Ishikawa (cell line): ENCODE data around the gene CPA5.

Experiments used
- CEBPB ChIP-seq: IDR thresholded peaks from 2 replicates; pipeline ENCODE4 v1.6.1; 2012
- CREB1 ChIP-seq: IDR thresholded peaks from 2 replicates; pipeline ENCODE4 v1.6.1; 2012; ENCODE audit warnings: low read depth
- EGR1 ChIP-seq: IDR thresholded peaks from 2 replicates; pipeline ENCODE4 v1.6.1; 2012
- EP300 ChIP-seq: IDR thresholded peaks from 2 replicates; pipeline ENCODE4 v1.6.1; 2012; ENCODE audit warnings: borderline replicate concordance
- FOXM1 ChIP-seq: IDR thresholded peaks from 2 replicates; pipeline ENCODE4 v1.6.1; 2012; ENCODE audit warnings: low read depth, borderline replicate concordance
- MAX ChIP-seq: IDR thresholded peaks from 2 replicates; pipeline ENCODE4 v1.6.1; 2012
- NFIC ChIP-seq: IDR thresholded peaks from 2 replicates; pipeline ENCODE4 v1.6.1; 2012
- RAD21 ChIP-seq: IDR thresholded peaks from 2 replicates; pipeline ENCODE4 v1.6.1; 2012; ENCODE audit warnings: low read depth
- TAF1 ChIP-seq: IDR thresholded peaks from 2 replicates; pipeline ENCODE4 v1.6.1; 2012; ENCODE audit warnings: low read depth, mild to moderate bottlenecking
- TCF12 ChIP-seq: IDR thresholded peaks from 2 replicates; pipeline ENCODE4 v1.6.1; 2012; ENCODE audit warnings: low read depth
- TEAD4 ChIP-seq: IDR thresholded peaks from 2 replicates; pipeline ENCODE4 v1.6.1; 2012
- USF1 ChIP-seq: IDR thresholded peaks from 2 replicates; pipeline ENCODE4 v1.6.1; 2012
- YY1 ChIP-seq: IDR thresholded peaks from 2 replicates; pipeline ENCODE4 v1.6.1; 2012; ENCODE audit warnings: low read depth
- ZBTB7A ChIP-seq: IDR thresholded peaks from 2 replicates; pipeline ENCODE4 v1.6.1; 2012; ENCODE audit warnings: low read depth
- TF ChIP-seq, protein P1 (sequence below): IDR thresholded peaks from 2 replicates; pipeline ENCODE4 v1.6.1; 2012; ENCODE audit warnings: low read depth, mild to moderate bottlenecking

CPA5 gene

GRCh38 chr7:130344271-130344866 lies at the start of gene CPA5:
CPA5 (plus strand) TSS chr7:130344816; CDS start chr7:130346486, 1,670 bp downstream.
- TF ChIP-seq NFIC (no peak), TEAD4 (no peak), CEBPB (no peak)
- TF ChIP-seq, protein P1, sequence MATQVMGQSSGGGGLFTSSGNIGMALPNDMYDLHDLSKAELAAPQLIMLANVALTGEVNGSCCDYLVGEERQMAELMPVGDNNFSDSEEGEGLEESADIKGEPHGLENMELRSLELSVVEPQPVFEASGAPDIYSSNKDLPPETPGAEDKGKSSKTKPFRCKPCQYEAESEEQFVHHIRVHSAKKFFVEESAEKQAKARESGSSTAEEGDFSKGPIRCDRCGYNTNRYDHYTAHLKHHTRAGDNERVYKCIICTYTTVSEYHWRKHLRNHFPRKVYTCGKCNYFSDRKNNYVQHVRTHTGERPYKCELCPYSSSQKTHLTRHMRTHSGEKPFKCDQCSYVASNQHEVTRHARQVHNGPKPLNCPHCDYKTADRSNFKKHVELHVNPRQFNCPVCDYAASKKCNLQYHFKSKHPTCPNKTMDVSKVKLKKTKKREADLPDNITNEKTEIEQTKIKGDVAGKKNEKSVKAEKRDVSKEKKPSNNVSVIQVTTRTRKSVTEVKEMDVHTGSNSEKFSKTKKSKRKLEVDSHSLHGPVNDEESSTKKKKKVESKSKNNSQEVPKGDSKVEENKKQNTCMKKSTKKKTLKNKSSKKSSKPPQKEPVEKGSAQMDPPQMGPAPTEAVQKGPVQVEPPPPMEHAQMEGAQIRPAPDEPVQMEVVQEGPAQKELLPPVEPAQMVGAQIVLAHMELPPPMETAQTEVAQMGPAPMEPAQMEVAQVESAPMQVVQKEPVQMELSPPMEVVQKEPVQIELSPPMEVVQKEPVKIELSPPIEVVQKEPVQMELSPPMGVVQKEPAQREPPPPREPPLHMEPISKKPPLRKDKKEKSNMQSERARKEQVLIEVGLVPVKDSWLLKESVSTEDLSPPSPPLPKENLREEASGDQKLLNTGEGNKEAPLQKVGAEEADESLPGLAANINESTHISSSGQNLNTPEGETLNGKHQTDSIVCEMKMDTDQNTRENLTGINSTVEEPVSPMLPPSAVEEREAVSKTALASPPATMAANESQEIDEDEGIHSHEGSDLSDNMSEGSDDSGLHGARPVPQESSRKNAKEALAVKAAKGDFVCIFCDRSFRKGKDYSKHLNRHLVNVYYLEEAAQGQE, result no peak

DNA sequence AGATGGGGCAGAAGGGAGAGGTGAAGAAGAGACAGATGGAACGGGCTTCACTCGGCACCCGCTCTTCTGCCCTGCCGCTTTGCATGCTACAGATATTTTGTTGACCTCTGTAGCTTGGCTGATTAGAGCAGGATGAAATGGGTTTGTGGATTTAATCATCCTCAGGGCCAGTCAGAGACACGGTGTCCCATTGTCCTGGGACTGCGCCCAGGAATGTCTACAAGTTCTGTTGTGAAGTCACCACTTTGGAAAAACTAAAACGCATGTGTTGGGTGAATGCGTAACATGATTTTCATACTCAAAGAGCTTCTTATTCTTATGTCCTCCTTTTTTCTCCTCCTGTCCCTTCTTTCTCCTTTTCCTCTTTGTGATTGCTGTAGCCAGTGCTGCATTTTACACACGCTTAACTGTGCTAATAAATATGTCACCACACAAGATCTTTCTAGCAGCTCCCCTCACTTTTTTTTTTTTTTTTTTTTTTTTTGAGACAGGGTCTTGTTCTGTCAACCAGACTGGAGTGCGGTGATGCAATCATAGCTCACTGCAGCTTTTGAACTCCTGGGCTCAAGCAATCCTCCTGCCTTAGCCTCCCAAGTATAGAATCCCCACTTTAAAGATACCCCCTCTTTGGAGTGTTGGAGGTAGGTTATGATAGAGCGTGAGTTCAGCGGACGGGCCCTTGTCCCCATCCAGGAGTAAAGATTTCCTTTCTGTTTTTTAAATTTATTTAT lies 48.2 kb upstream of the CPA5 start:
- TF ChIP-seq MAX (no peak), EP300 (no peak), CEBPB (no peak), FOXM1 (no peak), YY1 (no peak), TEAD4 (no peak), USF1 (no peak), NFIC (no peak), CREB1 (no peak), TAF1 (no peak), EGR1 (no peak), TCF12 (no peak), RAD21 (no peak), ZBTB7A (no peak)
- TF ChIP-seq, protein P1, result no peak

DNA sequence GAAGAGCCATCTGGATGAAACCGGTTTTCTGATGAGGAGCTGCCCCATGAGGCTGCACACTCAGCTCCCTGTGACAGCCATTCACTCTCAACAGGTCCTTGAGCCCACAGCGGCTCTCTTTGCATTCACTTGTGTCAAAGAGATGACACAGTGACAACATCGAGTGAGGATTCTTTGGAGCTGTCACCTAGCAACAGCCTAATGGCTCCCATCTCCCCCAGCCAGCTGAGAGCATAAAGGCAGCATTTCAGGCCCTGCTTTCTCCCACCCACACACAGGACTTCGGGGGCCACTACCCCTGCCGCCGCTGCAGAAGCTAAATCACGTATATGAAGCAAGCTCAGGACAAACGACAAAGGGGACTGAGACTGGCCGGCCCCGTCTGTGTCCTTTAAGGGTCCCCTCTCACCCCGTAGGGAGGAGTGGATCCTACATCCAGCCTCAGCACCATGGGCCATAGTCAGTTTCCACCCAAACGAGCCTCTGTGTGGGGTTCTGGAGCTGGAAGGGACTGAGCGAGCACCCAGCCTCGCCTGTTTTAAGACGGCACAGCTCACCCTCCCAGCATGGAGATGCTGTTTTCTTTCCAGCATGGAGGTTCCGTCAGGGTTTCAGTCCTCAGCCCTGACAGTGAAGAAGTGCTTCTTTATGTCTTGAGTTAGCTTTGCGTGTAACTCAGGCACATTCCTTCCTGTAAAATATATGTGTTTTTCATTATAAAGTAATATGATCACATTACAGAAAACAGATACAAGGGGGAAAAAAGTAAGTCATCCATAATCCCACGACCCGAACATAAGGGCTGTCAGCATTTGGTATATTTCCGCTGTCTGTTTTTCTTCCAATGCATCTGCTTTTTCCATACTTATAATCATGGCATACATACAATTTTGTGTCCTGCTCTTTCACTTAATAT lies 46.7 kb upstream of the CPA5 start:
- TF ChIP-seq ZBTB7A, result no peak
- TF ChIP-seq YY1, result no peak
- TF ChIP-seq CREB1, result no peak
- no peak for TF ChIP-seq TEAD4

DNA sequence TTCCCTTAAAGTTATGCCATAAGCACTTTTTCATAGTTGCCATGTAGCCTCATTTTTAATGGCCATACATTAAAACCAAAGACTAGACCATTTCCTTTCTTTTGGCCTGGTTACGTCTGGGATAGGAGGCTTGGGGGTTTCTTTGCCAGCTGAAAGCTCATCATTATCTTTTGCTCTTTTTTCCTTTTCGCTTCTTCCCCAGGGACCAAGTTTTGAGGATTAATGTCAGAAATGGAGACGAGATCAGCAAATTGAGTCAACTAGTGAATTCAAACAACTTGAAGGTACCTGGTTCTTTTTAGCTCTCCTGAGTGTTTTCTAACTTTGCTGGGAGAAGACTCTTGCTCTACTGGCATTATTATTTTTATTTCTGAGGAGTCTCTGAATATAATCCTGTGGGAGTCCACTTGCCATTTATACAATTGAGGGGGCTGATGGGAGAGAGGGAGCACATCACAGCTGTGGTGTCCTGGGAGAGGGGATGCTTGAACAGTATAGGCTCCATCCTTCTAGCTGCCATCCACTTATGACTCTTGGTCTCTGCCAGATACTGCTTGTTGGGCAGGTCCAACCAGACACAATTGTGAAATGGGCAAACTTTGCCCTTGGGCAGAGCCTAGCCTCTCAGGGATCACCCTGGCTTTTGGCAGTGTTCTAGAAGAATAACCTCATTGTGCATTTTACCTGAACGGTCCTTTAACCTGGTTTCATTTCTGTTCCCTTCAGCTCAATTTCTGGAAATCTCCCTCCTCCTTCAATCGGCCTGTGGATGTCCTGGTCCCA lies 45.9 kb upstream of the CPA5 start:
- TF ChIP-seq TEAD4 (no peak), TCF12 (no peak), ZBTB7A (no peak), EGR1 (no peak), CREB1 (no peak), RAD21 (no peak), FOXM1 (no peak), MAX (no peak), CEBPB (no peak), EP300 (no peak), NFIC (no peak)
- TF ChIP-seq, protein P1, result no peak
